ENCODE data around the gene PSMA4. TPM values are rescaled to one million over a fixed set of nuclear protein-coding genes. Genes with fewer than 3 reads are reported as not detected.
"Not testable (repeated sequence)": the region's sequence is repeated elsewhere in the genome, so short reads cannot be mapped to it uniquely, and the experiment has no call there.

Gene PSMA4
- total RNA-seq (2014; rRNA removed; shearing (Covaris generic)), result 167 and 195 TPM in 2 replicates

DNA sequence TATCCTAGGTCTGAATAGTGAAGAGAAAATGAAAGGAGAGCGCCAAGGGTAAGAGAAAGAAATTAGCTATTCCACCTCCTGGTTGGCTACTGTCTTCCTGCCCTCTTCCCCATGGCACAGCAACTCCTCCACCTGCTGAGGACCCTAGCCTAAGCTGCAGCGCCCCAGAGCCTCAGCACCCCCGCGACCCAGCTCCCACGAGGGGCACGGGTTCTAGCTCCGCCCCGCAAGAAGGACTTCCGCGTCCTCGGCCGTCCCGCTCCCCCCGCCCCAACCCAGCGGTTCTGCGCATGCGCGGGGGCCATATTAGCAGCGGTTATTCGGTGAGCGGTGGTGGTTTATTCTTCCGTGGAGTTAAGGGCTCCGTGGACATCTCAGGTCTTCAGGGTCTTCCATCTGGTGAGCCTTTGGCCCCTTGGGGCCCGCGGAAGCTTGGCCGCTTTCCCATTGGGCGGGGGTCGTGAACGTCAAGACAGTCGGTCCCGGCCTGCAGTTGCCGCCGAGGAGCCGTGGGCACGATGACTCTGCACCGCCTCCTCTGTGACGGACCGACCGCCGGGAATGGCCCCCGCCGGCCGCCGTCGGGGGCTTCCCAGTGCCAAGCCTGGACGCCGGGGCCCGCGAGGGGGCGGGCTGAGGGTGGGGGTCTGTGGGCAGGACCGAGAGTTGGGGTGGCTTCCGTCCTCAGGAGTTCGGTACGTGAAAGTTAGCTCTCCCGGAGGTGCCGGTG lies at the start of gene PSMA4:
Gene PSMA4, plus strand, starts transcription at position 304 of the 730 bp plus-strand sequence. CDS start 1,484 bp downstream, outside the sequence.
- DNase-seq (ENCODE audit: low spot score), result peak; percentile 92

DNA sequence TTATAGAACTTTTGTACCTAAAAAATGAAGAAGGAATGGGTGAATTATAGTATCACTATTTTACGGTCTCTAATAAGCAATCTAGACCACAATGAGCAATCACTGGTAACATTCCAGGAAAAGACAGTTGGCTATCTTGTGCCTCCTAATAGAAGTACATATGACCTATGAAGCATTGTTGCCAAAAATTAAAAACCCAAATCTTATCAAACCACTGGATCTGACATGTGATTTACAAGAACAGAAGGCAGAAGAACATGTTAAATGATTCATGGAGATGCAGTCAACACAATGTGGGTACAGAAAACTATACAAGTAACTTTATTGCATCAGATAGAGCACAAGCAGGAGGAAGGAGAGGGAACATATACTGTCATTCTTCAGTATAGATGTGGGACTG lies 47.4 kb upstream of the PSMA4 start:
- no peak for DNase-seq (ENCODE audit: low spot score)

GRCh38 chr15:78501857-78502256 lies 38.4 kb upstream of the PSMA4 start:
- DNase-seq (ENCODE audit: low spot score), result no peak

- DNase-seq (ENCODE audit: low spot score), result no peak
Observed at GRCh38 chr15:78502641-78503040, 37.6 kb upstream of the PSMA4 start.

- DNase-seq (ENCODE audit: low spot score), result peak; percentile 99
Observed at GRCh38 chr15:78506971-78507830, 33.0 kb upstream of the PSMA4 start, which contains the start of gene HYKK. Gene HYKK, plus strand, starts transcription at chr15:78507577. Its CDS starts 5,512 bp downstream, at chr15:78513089.

DNA sequence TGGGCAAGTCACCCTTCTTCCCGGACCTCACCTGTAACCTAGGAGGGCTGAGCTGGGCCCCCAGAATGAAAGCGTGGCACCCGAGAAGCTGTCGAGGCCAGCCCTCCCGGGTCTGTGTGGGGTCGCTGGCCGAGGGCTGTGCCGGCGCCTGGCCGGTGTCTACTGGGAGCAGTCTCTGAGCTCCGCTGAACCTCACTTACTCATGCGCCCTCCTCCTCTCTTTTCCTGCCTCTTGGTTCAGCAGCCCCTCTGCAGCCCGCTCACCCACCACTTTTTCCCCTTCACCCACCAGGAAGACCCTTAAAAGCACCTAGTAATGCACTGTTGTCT lies 32.4 kb upstream of the PSMA4 start:
- DNase-seq (ENCODE audit: low spot score), result no peak

DNA sequence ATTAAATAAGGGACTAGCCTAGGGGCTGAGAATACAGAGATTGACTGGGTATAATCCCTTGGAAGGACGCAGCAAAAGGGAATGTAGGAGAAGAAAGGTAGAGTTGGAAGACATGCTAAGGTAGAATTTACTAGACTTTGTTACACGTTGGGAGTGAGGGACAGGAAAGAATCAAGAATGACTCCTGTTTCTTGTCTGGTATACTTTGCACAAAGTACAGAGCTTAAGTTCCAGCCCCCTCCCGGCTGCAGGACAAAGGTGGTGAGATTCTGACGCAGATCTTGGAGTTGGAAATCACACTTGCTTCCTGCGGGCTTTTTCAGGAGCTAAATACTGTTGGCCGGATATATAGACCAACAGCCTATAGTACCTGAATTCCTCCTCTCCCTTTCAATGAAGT lies 32.0 kb upstream of the PSMA4 start:
- peak; percentile 43 for DNase-seq (ENCODE audit: low spot score)

DNA sequence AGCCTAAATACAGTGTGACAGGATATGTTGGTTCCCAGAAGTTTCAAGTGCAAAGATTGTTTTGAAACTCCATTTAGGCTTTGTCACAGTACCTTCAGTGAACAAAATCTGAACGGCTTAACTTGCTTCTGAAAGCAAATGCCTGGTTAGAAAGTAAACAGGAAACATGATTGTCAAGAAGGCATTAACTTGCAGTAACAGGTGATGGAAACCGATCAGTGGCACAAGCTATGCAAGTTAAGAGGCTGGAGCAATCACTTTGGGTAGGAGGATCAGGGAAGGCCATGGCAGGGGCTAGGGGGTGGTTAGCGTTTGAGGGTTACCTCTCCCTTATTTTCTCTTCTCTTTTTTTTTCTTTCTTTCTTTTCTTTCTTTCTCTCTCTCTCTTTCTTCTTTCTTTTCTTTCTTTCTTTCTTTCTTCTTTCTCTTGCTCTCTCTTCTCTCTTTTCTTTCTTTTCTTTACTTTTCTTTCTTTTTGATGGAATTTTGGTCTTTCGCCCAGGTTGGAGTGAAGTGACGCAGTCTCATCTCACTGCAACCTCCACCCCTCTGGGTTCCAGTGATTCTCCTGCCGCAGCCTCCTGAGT lies 30.4 kb upstream of the PSMA4 start:
- DNase-seq (ENCODE audit: low spot score), result no peak

- DNase-seq (ENCODE audit: low spot score), result not testable (repeated sequence)
Observed at GRCh38 chr15:78520035-78520434, 20.2 kb upstream of the PSMA4 start.

GRCh38 chr15:78524230-78524629 lies 16.0 kb upstream of the PSMA4 start:
- DNase-seq (ENCODE audit: low spot score), result no peak

DNA sequence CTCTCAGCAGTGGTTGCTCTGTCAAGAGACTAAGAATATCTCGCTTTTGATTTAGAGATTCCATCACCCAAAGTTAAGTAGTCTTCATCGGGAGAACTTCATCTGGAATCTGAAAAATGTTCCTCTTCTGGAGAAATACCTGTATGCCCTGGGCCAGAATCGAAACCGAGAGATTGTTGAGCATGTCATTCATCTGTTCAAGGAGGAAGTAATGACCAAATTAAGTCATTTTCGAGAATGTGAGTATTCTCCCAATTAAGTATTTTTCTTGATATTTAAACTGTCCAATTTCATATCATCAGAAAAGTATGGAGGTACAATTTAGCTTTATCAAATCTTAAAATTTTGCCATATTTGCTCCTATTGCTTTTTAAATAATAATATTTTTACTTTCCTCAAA lies 12.9 kb upstream of the PSMA4 start:
- no peak for DNase-seq (ENCODE audit: low spot score)

- no peak for DNase-seq (ENCODE audit: low spot score)
Observed at GRCh38 chr15:78533331-78533730, 6.9 kb upstream of the PSMA4 start.

GRCh38 chr15:78536134-78536533 lies 4.1 kb upstream of the PSMA4 start:
- DNase-seq (ENCODE audit: low spot score), result no peak

DNA sequence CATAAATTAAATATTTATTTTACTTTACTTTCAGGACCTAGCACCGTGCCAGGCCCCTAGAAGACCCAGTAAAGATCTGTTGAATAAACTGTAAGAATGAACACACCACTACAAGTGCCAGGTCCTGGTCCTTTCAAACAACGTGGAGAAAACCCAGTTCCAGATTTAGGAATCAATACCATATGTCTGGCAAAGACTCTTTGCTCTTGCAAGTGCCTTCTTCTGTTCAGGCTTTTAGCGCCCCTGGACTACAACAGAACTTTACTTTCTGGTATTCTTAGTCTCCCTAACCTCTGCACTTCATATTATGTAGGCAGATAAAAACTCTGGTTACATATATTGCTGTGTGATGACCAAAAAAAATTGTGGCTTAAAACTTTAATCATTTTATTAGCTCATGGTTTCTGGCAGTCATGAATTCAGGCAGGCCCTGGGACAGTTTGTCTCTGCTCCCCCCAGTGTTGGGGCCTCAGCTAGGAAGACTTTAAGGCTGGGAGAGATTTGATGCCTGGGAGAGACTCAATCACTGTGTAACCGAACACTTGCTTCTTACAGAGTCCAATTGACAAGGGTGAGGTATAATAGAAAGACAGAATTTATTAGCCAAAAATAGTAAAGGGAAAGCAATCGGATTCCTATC lies 2.9 kb upstream of the PSMA4 start:
- no peak for DNase-seq (ENCODE audit: low spot score)

DNA sequence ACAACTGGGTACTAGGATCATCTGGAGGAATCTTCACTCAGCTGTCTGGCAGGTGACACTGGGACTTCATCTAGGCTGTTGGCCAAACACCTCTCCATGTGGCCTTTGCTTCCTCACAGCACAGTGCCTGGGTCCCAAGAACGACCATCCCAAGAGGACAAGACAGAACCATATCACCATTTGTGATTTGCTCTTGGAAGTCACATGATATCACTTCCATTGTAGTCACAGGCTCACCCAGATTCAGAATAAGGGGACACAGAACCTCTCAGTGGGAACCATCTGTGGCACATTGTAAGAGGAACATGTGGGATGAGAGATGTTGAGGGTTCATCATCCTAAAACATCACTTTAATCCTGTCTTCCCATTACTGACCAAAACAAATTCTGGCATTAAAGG lies 1.9 kb upstream of the PSMA4 start:
- no peak for DNase-seq (ENCODE audit: low spot score)

DNA sequence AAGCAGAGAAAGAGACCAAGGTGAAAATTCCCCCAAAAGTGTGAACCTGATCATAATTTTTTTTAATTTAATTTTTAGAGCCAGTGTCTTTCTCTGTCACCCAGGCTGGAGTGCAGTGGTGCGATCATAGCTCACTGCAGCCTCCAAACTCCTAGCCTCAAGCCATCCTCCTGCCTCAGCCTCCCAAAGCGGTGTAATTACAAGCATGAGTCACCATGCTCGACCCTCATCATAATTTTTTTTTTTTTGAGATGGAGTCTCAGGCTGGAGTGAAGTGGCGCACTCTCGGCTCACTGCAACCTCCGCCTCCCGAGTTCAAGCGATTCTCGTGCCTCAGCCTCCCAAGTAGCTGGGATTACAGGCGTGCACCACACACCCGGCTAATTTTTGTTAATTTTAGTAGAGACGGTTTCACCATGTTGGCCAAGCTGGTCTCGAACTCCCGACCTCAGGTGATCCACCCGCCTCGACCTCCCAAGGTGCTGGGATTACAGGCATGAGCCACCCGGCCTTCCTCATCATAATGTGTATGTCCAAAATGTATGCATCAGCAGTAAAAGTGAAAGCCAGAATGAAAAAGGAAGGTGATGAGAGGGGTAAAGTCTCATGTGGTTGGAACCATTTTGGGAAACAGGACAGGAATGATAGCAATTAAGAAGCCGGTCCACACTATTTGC lies 642 bp upstream of the PSMA4 start:
- DNase-seq (ENCODE audit: low spot score), result not testable (repeated sequence)

GRCh38 chr15:78540871-78541743 lies 863 bp downstream of the PSMA4 start:
- peak; percentile 60 for DNase-seq (ENCODE audit: low spot score)

- DNase-seq (ENCODE audit: low spot score), result no peak
Observed at GRCh38 chr15:78541744-78542034, 1.4 kb downstream of the PSMA4 start.

DNA sequence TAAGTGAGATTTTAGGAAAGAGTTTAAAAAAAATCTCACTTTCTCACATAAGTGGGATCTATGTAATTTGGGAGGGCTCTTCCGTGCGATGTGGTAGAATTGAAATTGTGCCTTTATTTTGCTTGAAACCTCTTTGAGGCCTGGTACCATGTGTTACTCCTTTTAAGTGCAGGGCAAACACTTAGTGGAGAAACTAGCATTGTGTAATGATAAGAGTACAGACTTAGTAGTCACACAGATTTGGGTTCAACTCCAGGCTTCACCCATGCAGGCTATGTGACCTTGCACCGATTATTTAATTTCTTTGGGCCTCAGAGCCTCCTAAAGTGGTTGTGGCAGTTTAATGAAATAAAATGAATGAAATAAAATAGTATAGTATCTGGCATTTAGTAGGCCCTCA lies 2.4 kb downstream of the PSMA4 start:
- no peak for DNase-seq (ENCODE audit: low spot score)

GRCh38 chr15:78550194-78550593 lies 9.9 kb downstream of the PSMA4 start:
- no peak for DNase-seq (ENCODE audit: low spot score)

- DNase-seq (ENCODE audit: low spot score), result no peak
Observed at GRCh38 chr15:78550815-78551214, 10.6 kb downstream of the PSMA4 start.

All from HT-29 (cell line).